ENCODE measurements around the gene P2RX2.

P2RX2 gene

GRCh38 chr12:132600048-132601032 lies 18.2 kb upstream of the P2RX2 start:
- peaks cover 17 to 33% of the 10 kb centered on the region in 2 donors for H3K4me1 ChIP-seq (ENCODE audit: control insufficient read depth in 2 of 2, insufficient read depth in 1 of 2, low read depth in 1 of 2, low read length in 2 of 2)
- H3K9me3 ChIP-seq (replicated peaks in 1 of 2; ENCODE audit: control insufficient read depth in 2 of 2, insufficient read depth in 1 of 2, low read depth in 1 of 2, low read length in 2 of 2): no peaks in the 10 kb centered on the region
- H2AFZ ChIP-seq (ENCODE audit: low read length): peak overlapping the region; percentile 89
- peak overlapping the region; percentile 97 for H2AK5ac ChIP-seq (ENCODE audit: low read depth, low read length)
- DNase-seq (ENCODE audit: low spot score): no peak
- no peak overlapping the region for H4K8ac ChIP-seq (ENCODE audit: low read depth, low read length)
- H2BK12ac ChIP-seq (ENCODE audit: low read length): peak overlapping the region; percentile 82
- H4K91ac ChIP-seq (ENCODE audit: low read depth, low read length, poor library complexity): peak overlapping the region; percentile 64
- peak overlapping the region; percentile 78 for H3K18ac ChIP-seq (ENCODE audit: low read length)
- no peak overlapping the region for H3K4me2 ChIP-seq (ENCODE audit: insufficient read depth, low read length, poor library complexity, severe bottlenecking)
- H3K27ac ChIP-seq (replicated peaks; ENCODE audit: low read length): no peak overlapping the region
- H2BK15ac ChIP-seq (ENCODE audit: low read length): peak overlapping the region; percentile 98
- H3K4me3 ChIP-seq (ENCODE audit: low read length in 2 of 2): peak overlapping the region in 1 of 2 donors; percentile 13
- no CpG with 5 or more reads among the region's 45 CpGs for WGBS, 2 donors (ENCODE audit: extremely low coverage in 2 of 2, insufficient read length in 2 of 2, insufficient replicate concordance in 1 of 2)
- peak overlapping the region; percentile 85 for H3K23ac ChIP-seq (ENCODE audit: low read depth, low read length, poor library complexity)
- peak overlapping the region; percentile 6 for H3K4ac ChIP-seq (ENCODE audit: low read length)
- peak overlapping the region; percentile 39 for H2BK5ac ChIP-seq (ENCODE audit: low read length)
- no peaks in the 10 kb centered on the region for H3K79me1 ChIP-seq (ENCODE audit: low read depth, low read length)
- H3K36me3 ChIP-seq (replicated peaks in 1 of 2; ENCODE audit: control insufficient read depth in 2 of 2, insufficient read depth in 2 of 2, low read length in 2 of 2): no peaks in the 10 kb centered on the region
- no peak overlapping the region for H3K9ac ChIP-seq (ENCODE audit: low read depth, low read length, poor library complexity)
- peak overlapping the region; percentile 47 for H3K14ac ChIP-seq (ENCODE audit: low read length)
- H2BK120ac ChIP-seq (ENCODE audit: low read depth, low read length): peak overlapping the region; percentile 82
- peaks cover 0 to 38% (median 2%) of the 10 kb centered on the region in 3 experiments for H3K27me3 ChIP-seq (ENCODE audit: control insufficient read depth in 3 of 3, insufficient read depth in 3 of 3, low read depth in 1 of 3, low read length in 3 of 3)

- Histone ChIP-seq H3K4ac (ENCODE audit: low read length) (no peak overlapping the region), H3K79me1 (ENCODE audit: low read depth, low read length) (no peaks in the 10 kb centered on the region), H3K4me3 (ENCODE audit: low read length in 2 of 2) (no peak overlapping the region), H2AK5ac (ENCODE audit: low read depth, low read length) (peak overlapping the region; percentile 97), H3K18ac (ENCODE audit: low read length) (peak overlapping the region; percentile 55), H4K8ac (ENCODE audit: low read depth, low read length) (no peak overlapping the region), H2BK120ac (ENCODE audit: low read depth, low read length) (peak overlapping the region; percentile 91), H3K4me2 (ENCODE audit: insufficient read depth, low read length, poor library complexity, severe bottlenecking) (no peak overlapping the region), H2BK15ac (ENCODE audit: low read length) (peak overlapping the region; percentile 98), H3K36me3 (replicated peaks in 1 of 2; ENCODE audit: control insufficient read depth in 2 of 2, insufficient read depth in 2 of 2, low read length in 2 of 2) (no peaks in the 10 kb centered on the region), H2BK5ac (ENCODE audit: low read length) (peak overlapping the region; percentile 39), H4K91ac (ENCODE audit: low read depth, low read length, poor library complexity) (peak overlapping the region; percentile 85), H3K27me3 (ENCODE audit: control insufficient read depth in 3 of 3, insufficient read depth in 3 of 3, low read depth in 1 of 3, low read length in 3 of 3) (peaks cover 0 to 34% (median 8%) of the 10 kb centered on the region in 3 experiments), H2BK12ac (ENCODE audit: low read length) (peak overlapping the region; percentile 97), H3K23ac (ENCODE audit: low read depth, low read length, poor library complexity) (no peak overlapping the region), H3K4me1 (ENCODE audit: control insufficient read depth in 2 of 2, insufficient read depth in 1 of 2, low read depth in 1 of 2, low read length in 2 of 2) (peaks cover 17 to 33% of the 10 kb centered on the region in 2 donors), H3K9ac (ENCODE audit: low read depth, low read length, poor library complexity) (no peak overlapping the region), H3K9me3 (replicated peaks in 1 of 2; ENCODE audit: control insufficient read depth in 2 of 2, insufficient read depth in 1 of 2, low read depth in 1 of 2, low read length in 2 of 2) (no peaks in the 10 kb centered on the region), H3K27ac (replicated peaks; ENCODE audit: low read length) (no peak overlapping the region), H3K14ac (ENCODE audit: low read length) (no peak overlapping the region), H2AFZ (ENCODE audit: low read length) (peak overlapping the region; percentile 89)
- no CpG with 5 or more reads among the region's 31 CpGs for WGBS, 2 donors (ENCODE audit: extremely low coverage in 2 of 2, insufficient read length in 2 of 2, insufficient replicate concordance in 1 of 2)
- DNase-seq (ENCODE audit: low spot score): no peak
Observed at GRCh38 chr12:132601171-132601883, 17.2 kb upstream of the P2RX2 start.

- H3K4me1 ChIP-seq (ENCODE audit: control insufficient read depth in 2 of 2, insufficient read depth in 1 of 2, low read depth in 1 of 2, low read length in 2 of 2): peaks cover 16 to 31% of the 10 kb centered on the region in 2 donors
- H2BK15ac ChIP-seq (ENCODE audit: low read length): peak overlapping the region; percentile 91
- H3K79me1 ChIP-seq (ENCODE audit: low read depth, low read length): no peaks in the 10 kb centered on the region
- no peak overlapping the region for H3K23ac ChIP-seq (ENCODE audit: low read depth, low read length, poor library complexity)
- H3K4me2 ChIP-seq (ENCODE audit: insufficient read depth, low read length, poor library complexity, severe bottlenecking): no peak overlapping the region
- no peak overlapping the region for H3K4ac ChIP-seq (ENCODE audit: low read length)
- H3K4me3 ChIP-seq (ENCODE audit: low read length in 2 of 2): no peak overlapping the region
- peak overlapping the region; percentile 79 for H2AK5ac ChIP-seq (ENCODE audit: low read depth, low read length)
- no peak overlapping the region for H3K14ac ChIP-seq (ENCODE audit: low read length)
- whole genome bisulfite sequencing, 2 donors (ENCODE audit: extremely low coverage in 2 of 2, insufficient read length in 2 of 2, insufficient replicate concordance in 1 of 2): no CpG with 5 or more reads among the region's 29 CpGs
- H2BK12ac ChIP-seq (ENCODE audit: low read length): peak overlapping the region; percentile 98
- H3K36me3 ChIP-seq (replicated peaks in 1 of 2; ENCODE audit: control insufficient read depth in 2 of 2, insufficient read depth in 2 of 2, low read length in 2 of 2): no peaks in the 10 kb centered on the region
- DNase-seq (ENCODE audit: low spot score): no peak
- H2AFZ ChIP-seq (ENCODE audit: low read length): peak overlapping the region; percentile 78
- no peak overlapping the region for H2BK120ac ChIP-seq (ENCODE audit: low read depth, low read length)
- H4K91ac ChIP-seq (ENCODE audit: low read depth, low read length, poor library complexity): peak overlapping the region; percentile 30
- H3K9ac ChIP-seq (ENCODE audit: low read depth, low read length, poor library complexity): no peak overlapping the region
- H3K18ac ChIP-seq (ENCODE audit: low read length): peak overlapping the region; percentile 90
- peaks cover 0 to 37% (median 14%) of the 10 kb centered on the region in 3 experiments for H3K27me3 ChIP-seq (ENCODE audit: control insufficient read depth in 3 of 3, insufficient read depth in 3 of 3, low read depth in 1 of 3, low read length in 3 of 3)
- H3K9me3 ChIP-seq (replicated peaks in 1 of 2; ENCODE audit: control insufficient read depth in 2 of 2, insufficient read depth in 1 of 2, low read depth in 1 of 2, low read length in 2 of 2): no peaks in the 10 kb centered on the region
- H3K27ac ChIP-seq (replicated peaks; ENCODE audit: low read length): no peak overlapping the region
- H2BK5ac ChIP-seq (ENCODE audit: low read length): no peak overlapping the region
- no peak overlapping the region for H4K8ac ChIP-seq (ENCODE audit: low read depth, low read length)
Observed at GRCh38 chr12:132602572-132603239, 15.9 kb upstream of the P2RX2 start.
